Measurements from ENCODE around the gene SLC41A1.

DNA sequence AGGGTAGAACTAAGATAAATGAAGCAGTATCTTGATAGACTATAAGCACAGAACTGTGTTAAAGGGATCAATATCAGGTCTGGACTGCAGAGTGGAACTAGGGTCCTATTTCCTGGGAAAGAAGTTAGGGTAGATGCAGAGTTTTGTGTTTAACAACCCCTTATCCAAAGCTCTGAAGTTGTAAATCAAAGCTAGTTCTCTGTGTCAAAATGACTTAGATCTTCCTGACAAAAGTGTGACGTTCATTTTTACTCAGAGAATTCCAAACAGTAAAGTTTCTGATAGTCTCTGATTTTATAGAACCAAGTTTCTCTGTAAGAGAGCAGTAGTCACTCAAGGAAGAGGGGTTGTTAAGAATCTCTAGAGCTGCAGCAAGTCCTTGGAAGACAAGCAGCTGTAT is 71.3 kb downstream of the SLC41A1 start:
- TF ChIP-seq, protein P1, sequence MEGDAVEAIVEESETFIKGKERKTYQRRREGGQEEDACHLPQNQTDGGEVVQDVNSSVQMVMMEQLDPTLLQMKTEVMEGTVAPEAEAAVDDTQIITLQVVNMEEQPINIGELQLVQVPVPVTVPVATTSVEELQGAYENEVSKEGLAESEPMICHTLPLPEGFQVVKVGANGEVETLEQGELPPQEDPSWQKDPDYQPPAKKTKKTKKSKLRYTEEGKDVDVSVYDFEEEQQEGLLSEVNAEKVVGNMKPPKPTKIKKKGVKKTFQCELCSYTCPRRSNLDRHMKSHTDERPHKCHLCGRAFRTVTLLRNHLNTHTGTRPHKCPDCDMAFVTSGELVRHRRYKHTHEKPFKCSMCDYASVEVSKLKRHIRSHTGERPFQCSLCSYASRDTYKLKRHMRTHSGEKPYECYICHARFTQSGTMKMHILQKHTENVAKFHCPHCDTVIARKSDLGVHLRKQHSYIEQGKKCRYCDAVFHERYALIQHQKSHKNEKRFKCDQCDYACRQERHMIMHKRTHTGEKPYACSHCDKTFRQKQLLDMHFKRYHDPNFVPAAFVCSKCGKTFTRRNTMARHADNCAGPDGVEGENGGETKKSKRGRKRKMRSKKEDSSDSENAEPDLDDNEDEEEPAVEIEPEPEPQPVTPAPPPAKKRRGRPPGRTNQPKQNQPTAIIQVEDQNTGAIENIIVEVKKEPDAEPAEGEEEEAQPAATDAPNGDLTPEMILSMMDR (IDR thresholded peaks at IDR 0.05) = no peak
- TF ChIP-seq POLR2A (IDR thresholded peaks at IDR 0.05) = no peak
- no peak for TF ChIP-seq POLR2AphosphoS5 (IDR thresholded peaks at IDR 0.05; ENCODE audit: insufficient read depth in 1 of 2, low read depth in 1 of 2)

All from vagina (tissue), 2 donors.